ENCODE measurements around the gene SOX15. TPM values are rescaled to one million over a fixed set of nuclear protein-coding genes. Genes with fewer than 3 reads are reported as not detected.
"Not testable (repeated sequence)": the region's sequence is repeated elsewhere in the genome, so short reads cannot be mapped to it uniquely, and the experiment has no call there.

Gene SOX15
- total RNA-seq, 4 donors from 2014 or later: 1.9 to 2.7 (median 2.4) TPM; not detected in 1

DNA sequence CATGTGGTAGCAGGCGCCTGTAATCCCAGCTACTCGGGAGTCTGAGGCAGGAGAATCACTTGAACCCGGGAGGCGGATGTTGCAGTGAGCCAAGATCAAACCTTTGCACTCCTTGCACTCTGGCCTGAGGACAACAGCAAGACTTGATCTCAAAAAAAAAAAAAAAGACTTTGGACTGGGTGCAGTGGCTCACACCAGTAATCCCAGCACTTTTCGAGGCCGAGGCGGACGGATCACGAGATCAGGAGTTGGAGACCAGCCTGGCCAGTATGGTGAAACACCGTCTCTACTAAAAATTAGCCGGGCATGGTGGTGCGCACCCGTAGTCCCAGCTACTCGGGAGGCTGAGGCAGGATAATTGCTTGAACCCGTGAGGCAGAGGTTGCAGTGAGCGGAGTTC, 35.9 kb upstream of the SOX15 start:
- H3K27me3 ChIP-seq, H3K36me3 ChIP-seq, H3K9me3 ChIP-seq: not testable (repeated sequence)
- Histone ChIP-seq H3K4me1 (peaks cover 0 to 24% (median 2%) of the 10 kb centered on the region in 4 donors), H3K27ac (peak overlapping the region in 3 of 4 donors; percentile 94 to 96 (median 95)), H3K4me3 (peak overlapping the region in 1 of 4 donors; percentile 84)
- peak in 1 of 2 donors; percentile 22 for TF ChIP-seq POLR2A (IDR thresholded peaks at IDR 0.05)
- peak in 2 of 3 donors; percentile 60 to 61 for DNase-seq

DNA sequence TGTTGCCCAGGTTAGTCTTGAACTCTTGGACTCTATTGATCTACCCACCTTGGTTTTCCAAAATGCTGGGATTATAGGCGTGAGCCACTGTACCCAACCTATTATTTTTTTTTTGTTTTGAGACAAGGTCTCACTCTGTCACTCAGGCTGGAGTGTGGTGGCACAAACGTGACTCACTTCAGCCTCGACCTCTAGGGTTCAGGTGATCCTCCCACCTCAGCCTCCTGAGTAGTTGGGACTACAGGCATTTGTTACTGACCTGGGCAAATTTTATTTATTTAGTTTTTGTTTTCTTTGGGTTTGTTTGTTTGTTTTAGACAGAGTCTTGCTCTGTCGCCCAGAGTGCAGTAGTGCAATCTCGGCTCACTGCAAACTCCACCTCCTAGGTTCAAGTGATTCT, 33.8 kb upstream of the SOX15 start:
- Histone ChIP-seq H3K27me3 (no peaks in the 10 kb centered on the region), H3K9me3 (no peaks in the 10 kb centered on the region), H3K4me3 (no peak overlapping the region), H3K4me1 (peaks cover 0 to 24% (median 2%) of the 10 kb centered on the region in 4 donors), H3K36me3 (peaks cover 0 to 6% (median 0%) of the 10 kb centered on the region in 3 donors), H3K27ac (no peak overlapping the region)
- TF ChIP-seq, protein P1, sequence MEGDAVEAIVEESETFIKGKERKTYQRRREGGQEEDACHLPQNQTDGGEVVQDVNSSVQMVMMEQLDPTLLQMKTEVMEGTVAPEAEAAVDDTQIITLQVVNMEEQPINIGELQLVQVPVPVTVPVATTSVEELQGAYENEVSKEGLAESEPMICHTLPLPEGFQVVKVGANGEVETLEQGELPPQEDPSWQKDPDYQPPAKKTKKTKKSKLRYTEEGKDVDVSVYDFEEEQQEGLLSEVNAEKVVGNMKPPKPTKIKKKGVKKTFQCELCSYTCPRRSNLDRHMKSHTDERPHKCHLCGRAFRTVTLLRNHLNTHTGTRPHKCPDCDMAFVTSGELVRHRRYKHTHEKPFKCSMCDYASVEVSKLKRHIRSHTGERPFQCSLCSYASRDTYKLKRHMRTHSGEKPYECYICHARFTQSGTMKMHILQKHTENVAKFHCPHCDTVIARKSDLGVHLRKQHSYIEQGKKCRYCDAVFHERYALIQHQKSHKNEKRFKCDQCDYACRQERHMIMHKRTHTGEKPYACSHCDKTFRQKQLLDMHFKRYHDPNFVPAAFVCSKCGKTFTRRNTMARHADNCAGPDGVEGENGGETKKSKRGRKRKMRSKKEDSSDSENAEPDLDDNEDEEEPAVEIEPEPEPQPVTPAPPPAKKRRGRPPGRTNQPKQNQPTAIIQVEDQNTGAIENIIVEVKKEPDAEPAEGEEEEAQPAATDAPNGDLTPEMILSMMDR (IDR thresholded peaks at IDR 0.05): no peak
- no peak for TF ChIP-seq POLR2A (IDR thresholded peaks at IDR 0.05)
- no peak for DNase-seq

DNA sequence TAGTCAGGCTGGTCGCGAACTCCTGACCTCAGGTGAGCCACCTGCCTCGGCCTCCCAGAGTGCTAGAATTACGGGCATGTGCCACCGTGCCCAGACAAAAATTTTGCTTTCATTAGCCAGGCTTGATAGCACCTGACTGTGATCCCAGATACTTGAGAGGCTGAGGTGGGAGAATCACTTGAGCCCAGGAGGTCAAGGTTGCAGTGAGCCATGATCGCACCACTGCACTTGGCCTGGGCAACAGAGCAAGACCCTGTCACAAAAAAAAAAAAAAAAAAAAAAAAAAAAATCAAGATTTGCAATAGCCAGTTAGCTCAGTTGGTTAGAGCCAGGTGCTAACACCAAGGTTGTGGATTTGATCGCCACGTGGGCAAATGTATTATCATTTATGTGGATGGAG, 30.9 kb upstream of the SOX15 start:
- Histone ChIP-seq H3K4me1 (peaks cover 0 to 8% (median 0%) of the 10 kb centered on the region in 4 donors), H3K27me3 (no peaks in the 10 kb centered on the region), H3K27ac (no peak overlapping the region), H3K36me3 (peaks cover 0 to under 1% (median 0%) of the 10 kb centered on the region in 3 donors), H3K9me3 (no peaks in the 10 kb centered on the region), H3K4me3 (no peak overlapping the region)
- no peak for DNase-seq
- no peak for TF ChIP-seq POLR2A (IDR thresholded peaks at IDR 0.05)
- TF ChIP-seq, protein P1 (IDR thresholded peaks at IDR 0.05): no peak

DNA sequence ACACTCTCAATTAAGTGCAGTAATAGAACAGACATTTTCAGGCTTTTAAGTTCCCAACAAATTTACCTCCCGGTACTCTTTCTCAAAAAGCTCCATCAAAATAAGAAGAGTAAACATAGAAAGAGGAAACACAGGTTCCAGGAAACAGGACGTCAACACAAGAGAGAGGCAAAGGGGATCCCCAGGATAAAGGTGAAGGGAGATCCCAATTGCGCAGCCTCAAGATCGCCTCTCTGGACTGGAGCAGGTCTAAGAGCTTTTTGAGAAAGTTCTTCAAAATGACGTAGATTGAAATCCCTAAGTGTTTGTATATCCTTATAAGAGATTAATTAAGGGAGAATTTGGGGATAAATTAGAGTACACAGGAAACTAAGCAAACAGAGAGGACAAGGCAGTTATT, 28.7 kb upstream of the SOX15 start:
- Histone ChIP-seq H3K27ac (no peak overlapping the region), H3K27me3 (no peaks in the 10 kb centered on the region), H3K36me3 (no peaks in the 10 kb centered on the region), H3K9me3 (no peaks in the 10 kb centered on the region), H3K4me3 (no peak overlapping the region), H3K4me1 (peaks cover 0 to 7% (median 3%) of the 10 kb centered on the region in 4 donors)
- no peak for DNase-seq
- TF ChIP-seq POLR2A (IDR thresholded peaks at IDR 0.05): no peak
- TF ChIP-seq, protein P1 (IDR thresholded peaks at IDR 0.05): no peak

DNA sequence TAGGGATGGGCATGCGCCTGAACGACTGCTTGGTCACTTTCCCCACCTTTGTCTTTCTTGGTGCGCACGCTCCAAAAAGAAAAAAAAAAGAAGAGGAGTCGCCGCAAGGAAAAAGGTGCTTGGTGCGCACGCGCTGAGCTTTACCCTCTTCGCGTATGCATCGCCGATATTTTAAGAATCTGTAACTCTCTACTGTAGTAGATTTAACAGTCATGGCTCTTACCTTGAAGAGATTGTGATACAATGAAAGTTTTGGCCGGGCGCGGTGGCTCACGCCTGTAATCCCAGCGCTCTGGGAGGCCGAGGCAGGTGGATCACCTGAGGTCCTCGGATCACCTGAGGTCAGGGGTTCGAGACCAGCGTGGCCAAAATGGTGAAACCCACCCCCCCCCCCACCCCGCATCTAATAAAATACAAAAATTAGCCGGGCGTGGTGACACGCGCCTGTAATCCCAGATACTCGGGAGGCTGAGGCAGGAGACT, 25.4 kb upstream of the SOX15 start:
- Histone ChIP-seq H3K27me3 (no peaks in the 10 kb centered on the region), H3K27ac (peak overlapping the region; percentile 78 to 100 (median 96)), H3K4me1 (peaks cover 0 to 31% (median 10%) of the 10 kb centered on the region in 4 donors), H3K9me3 (no peaks in the 10 kb centered on the region), H3K36me3 (peaks cover 0 to 12% (median 0%) of the 10 kb centered on the region in 3 donors), H3K4me3 (peak overlapping the region; percentile 34 to 97 (median 66))
- no peak for DNase-seq
- TF ChIP-seq, protein P1 (IDR thresholded peaks at IDR 0.05): no peak
- no peak for TF ChIP-seq POLR2A (IDR thresholded peaks at IDR 0.05)

DNA sequence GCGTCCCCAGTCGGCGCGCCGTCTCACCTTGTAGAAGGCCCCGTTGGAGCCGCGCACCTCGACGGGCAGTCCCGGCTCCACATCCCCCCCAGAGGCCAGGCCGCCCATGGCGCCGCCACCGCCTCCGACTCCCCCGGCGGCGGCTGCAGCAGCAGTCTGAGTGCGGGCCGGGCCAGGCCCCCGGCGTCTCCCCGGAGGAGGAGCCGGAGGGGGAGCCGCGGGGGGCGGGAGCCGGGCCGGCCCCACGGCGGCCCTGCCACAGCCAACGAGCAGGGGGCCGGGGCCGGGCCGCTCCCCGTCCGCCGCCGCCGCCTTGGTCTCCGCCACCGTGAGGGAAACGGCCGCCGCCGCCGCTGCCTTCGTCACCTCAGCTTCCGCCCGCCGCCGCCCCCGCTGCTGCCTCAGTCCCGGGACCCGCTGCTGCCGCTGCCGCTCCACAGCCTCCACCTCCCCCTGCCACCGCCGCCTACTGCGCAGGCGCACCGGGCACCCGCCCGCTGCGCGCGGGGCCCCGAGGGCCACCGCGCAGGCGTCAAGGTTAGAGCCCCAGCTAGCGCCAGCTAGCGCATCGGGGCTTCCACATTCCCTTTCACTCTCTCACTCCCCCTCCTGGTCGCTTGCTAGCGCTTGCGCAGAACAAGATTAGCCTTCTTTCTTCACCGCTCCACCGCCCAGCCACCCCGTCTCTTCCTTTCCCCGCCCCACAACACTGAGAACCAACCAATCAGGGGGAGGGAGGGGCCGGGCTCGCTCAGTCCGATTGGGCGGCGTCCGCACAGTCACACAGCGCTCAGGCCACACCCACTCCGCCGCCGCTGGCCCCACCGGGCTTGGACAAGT, 24.8 kb upstream of the SOX15 start, which contains the start of gene FXR2:
Gene FXR2, minus strand, starts transcription at position 473 of the 840 bp plus-strand sequence. Its CDS starts 365 bp downstream, at position 108.
- Histone ChIP-seq H3K9me3 (no peaks in the 10 kb centered on the region), H3K4me1 (peaks cover 0 to 31% (median 10%) of the 10 kb centered on the region in 4 donors), H3K4me3 (peak within 1 kb of the TSS; percentile 77 to 98 (median 95)), H3K27ac (peak within 1 kb of the TSS; percentile 90 to 100 (median 96)), H3K27me3 (no peaks in the 10 kb centered on the region), H3K36me3 (peaks cover 0 to 12% (median 0%) of the 10 kb centered on the region in 3 donors)
- peak; percentile 99 to 100 (median 100) for DNase-seq
- peak; percentile 73 to 84 for TF ChIP-seq POLR2A (IDR thresholded peaks at IDR 0.05)
- TF ChIP-seq, protein P1 (IDR thresholded peaks at IDR 0.05): peak; percentile 60 to 84 (median 76)

Data from Peyer's patch (tissue), 4 donors.